ENCODE measurements around the gene FAM156A.

DNA sequence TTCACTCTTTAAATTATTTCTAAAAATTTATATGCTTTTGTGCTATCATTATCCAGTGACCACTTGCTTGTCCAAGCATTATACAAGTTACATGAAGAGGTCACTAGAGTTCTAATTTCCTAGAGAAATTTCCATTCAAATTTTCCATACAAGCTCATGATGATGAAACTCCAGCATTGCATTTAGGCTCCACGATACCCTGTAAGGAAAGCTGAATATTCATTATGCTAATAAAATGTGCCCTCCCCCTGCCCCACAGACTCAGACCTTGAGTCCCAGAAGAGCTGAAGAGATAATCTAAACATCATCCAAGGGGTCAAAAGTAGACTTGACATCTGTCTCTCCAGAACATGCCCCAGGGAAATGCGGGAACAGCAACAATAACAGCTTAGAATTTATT lies 19.6 kb upstream of the FAM156A start:
- no peak for TF ChIP-seq CTCF (IDR thresholded peaks at IDR 0.05; ENCODE audit: borderline replicate concordance, extremely low read depth, low read length, poor library complexity, severe bottlenecking)
- TF ChIP-seq EZH2 (IDR thresholded peaks at IDR 0.05; ENCODE audit: borderline replicate concordance, low read depth, low read length, severe bottlenecking): no peak
